Measurements from ENCODE around the gene APAF1.

- TF ChIP-seq, protein P1, sequence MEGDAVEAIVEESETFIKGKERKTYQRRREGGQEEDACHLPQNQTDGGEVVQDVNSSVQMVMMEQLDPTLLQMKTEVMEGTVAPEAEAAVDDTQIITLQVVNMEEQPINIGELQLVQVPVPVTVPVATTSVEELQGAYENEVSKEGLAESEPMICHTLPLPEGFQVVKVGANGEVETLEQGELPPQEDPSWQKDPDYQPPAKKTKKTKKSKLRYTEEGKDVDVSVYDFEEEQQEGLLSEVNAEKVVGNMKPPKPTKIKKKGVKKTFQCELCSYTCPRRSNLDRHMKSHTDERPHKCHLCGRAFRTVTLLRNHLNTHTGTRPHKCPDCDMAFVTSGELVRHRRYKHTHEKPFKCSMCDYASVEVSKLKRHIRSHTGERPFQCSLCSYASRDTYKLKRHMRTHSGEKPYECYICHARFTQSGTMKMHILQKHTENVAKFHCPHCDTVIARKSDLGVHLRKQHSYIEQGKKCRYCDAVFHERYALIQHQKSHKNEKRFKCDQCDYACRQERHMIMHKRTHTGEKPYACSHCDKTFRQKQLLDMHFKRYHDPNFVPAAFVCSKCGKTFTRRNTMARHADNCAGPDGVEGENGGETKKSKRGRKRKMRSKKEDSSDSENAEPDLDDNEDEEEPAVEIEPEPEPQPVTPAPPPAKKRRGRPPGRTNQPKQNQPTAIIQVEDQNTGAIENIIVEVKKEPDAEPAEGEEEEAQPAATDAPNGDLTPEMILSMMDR (IDR thresholded peaks at IDR 0.05) = no peak
- no peak for TF ChIP-seq EP300 (IDR thresholded peaks at IDR 0.05)
- no peak for TF ChIP-seq POLR2AphosphoS5 (IDR thresholded peaks at IDR 0.05)
Measured at GRCh38 chr12:98725476-98726247, 80.6 kb downstream of the APAF1 start.
